ENCODE results near the gene BRF1.

Gene BRF1

GRCh38 chr14:105163040-105163742, 137.6 kb downstream of the BRF1 start:
- Histone ChIP-seq H2AK5ac (ENCODE audit: low read depth, low read length) (peak overlapping the region; percentile 100), H2AFZ (ENCODE audit: low read length) (peak overlapping the region; percentile 78), H4K91ac (ENCODE audit: low read depth, low read length, poor library complexity) (no peak overlapping the region), H2BK15ac (ENCODE audit: low read length) (peak overlapping the region; percentile 15), H2BK12ac (ENCODE audit: low read length) (peak overlapping the region; percentile 73), H4K8ac (ENCODE audit: low read depth, low read length) (peak overlapping the region; percentile 86), H3K14ac (ENCODE audit: low read length) (peak overlapping the region; percentile 100), H3K18ac (ENCODE audit: low read length) (peak overlapping the region; percentile 80), H3K4ac (ENCODE audit: low read length) (no peak overlapping the region), H3K27me3 (ENCODE audit: control insufficient read depth in 3 of 3, insufficient read depth in 3 of 3, low read depth in 1 of 3, low read length in 3 of 3) (peaks cover 7 to 42% (median 16%) of the 10 kb centered on the region in 3 experiments), H3K23ac (ENCODE audit: low read depth, low read length, poor library complexity) (peak overlapping the region; percentile 95), H2BK120ac (ENCODE audit: low read depth, low read length) (peak overlapping the region; percentile 100), H3K9me3 (replicated peaks in 1 of 2; ENCODE audit: control insufficient read depth in 2 of 2, insufficient read depth in 1 of 2, low read depth in 1 of 2, low read length in 2 of 2) (no peaks in the 10 kb centered on the region), H3K27ac (replicated peaks; ENCODE audit: low read length) (no peak overlapping the region), H3K9ac (ENCODE audit: low read depth, low read length, poor library complexity) (peak overlapping the region; percentile 50), H3K4me3 (ENCODE audit: low read length in 2 of 2) (no peak overlapping the region), H3K4me2 (ENCODE audit: insufficient read depth, low read length, poor library complexity, severe bottlenecking) (no peak overlapping the region), H3K4me1 (ENCODE audit: control insufficient read depth in 2 of 2, insufficient read depth in 1 of 2, low read depth in 1 of 2, low read length in 2 of 2) (peaks cover 10 to 23% of the 10 kb centered on the region in 2 donors), H3K36me3 (replicated peaks in 1 of 2; ENCODE audit: control insufficient read depth in 2 of 2, insufficient read depth in 2 of 2, low read length in 2 of 2) (no peaks in the 10 kb centered on the region), H2BK5ac (ENCODE audit: low read length) (peak overlapping the region; percentile 5), H3K79me1 (ENCODE audit: low read depth, low read length) (peaks cover 12% of the 10 kb centered on the region)
- DNase-seq (ENCODE audit: low spot score) = no peak
- no CpG with 5 or more reads among the region's 18 CpGs for WGBS, 2 donors (ENCODE audit: extremely low coverage in 2 of 2, insufficient read length in 2 of 2, insufficient replicate concordance in 1 of 2)

GRCh38 chr14:105162669-105162979, 138.2 kb downstream of the BRF1 start:
- peak overlapping the region; percentile 96 for H3K18ac ChIP-seq (ENCODE audit: low read length)

GRCh38 chr14:105161964-105162668, 138.7 kb downstream of the BRF1 start:
- H2BK120ac ChIP-seq (ENCODE audit: low read depth, low read length) = peak overlapping the region; percentile 100

More at GRCh38 chr14:105162669-105162979, 138.2 kb downstream of the BRF1 start:
- Histone ChIP-seq H2BK120ac (ENCODE audit: low read depth, low read length) (peak overlapping the region; percentile 100), H3K4me2 (ENCODE audit: insufficient read depth, low read length, poor library complexity, severe bottlenecking) (no peak overlapping the region), H3K9me3 (replicated peaks in 1 of 2; ENCODE audit: control insufficient read depth in 2 of 2, insufficient read depth in 1 of 2, low read depth in 1 of 2, low read length in 2 of 2) (no peaks in the 10 kb centered on the region), H4K91ac (ENCODE audit: low read depth, low read length, poor library complexity) (peak overlapping the region; percentile 19), H3K27ac (replicated peaks; ENCODE audit: low read length) (no peak overlapping the region), H3K14ac (ENCODE audit: low read length) (peak overlapping the region; percentile 100), H3K23ac (ENCODE audit: low read depth, low read length, poor library complexity) (peak overlapping the region; percentile 95), H3K27me3 (ENCODE audit: control insufficient read depth in 3 of 3, insufficient read depth in 3 of 3, low read depth in 1 of 3, low read length in 3 of 3) (peaks cover 4 to 41% (median 12%) of the 10 kb centered on the region in 3 experiments), H3K9ac (ENCODE audit: low read depth, low read length, poor library complexity) (peak overlapping the region; percentile 50), H3K4me3 (ENCODE audit: low read length in 2 of 2) (no peak overlapping the region), H2BK5ac (ENCODE audit: low read length) (peak overlapping the region; percentile 94), H3K36me3 (replicated peaks in 1 of 2; ENCODE audit: control insufficient read depth in 2 of 2, insufficient read depth in 2 of 2, low read length in 2 of 2) (no peaks in the 10 kb centered on the region), H2AK5ac (ENCODE audit: low read depth, low read length) (peak overlapping the region; percentile 100), H4K8ac (ENCODE audit: low read depth, low read length) (no peak overlapping the region), H2BK15ac (ENCODE audit: low read length) (peak overlapping the region; percentile 100), H2BK12ac (ENCODE audit: low read length) (peak overlapping the region; percentile 100), H3K4ac (ENCODE audit: low read length) (peak overlapping the region; percentile 89), H3K79me1 (ENCODE audit: low read depth, low read length) (peaks cover 10% of the 10 kb centered on the region), H2AFZ (ENCODE audit: low read length) (peak overlapping the region; percentile 78), H3K4me1 (ENCODE audit: control insufficient read depth in 2 of 2, insufficient read depth in 1 of 2, low read depth in 1 of 2, low read length in 2 of 2) (peaks cover 10 to 21% of the 10 kb centered on the region in 2 donors)
- DNase-seq (ENCODE audit: low spot score) = no peak
- WGBS, 2 donors (ENCODE audit: extremely low coverage in 2 of 2, insufficient read length in 2 of 2, insufficient replicate concordance in 1 of 2) = no CpG with 5 or more reads among the region's 2 CpGs

GRCh38 chr14:105161309-105161708, 139.5 kb downstream of the BRF1 start:
- Histone ChIP-seq H3K27ac (replicated peaks; ENCODE audit: low read length) (no peak overlapping the region), H2AFZ (ENCODE audit: low read length) (no peak overlapping the region), H3K4me2 (ENCODE audit: insufficient read depth, low read length, poor library complexity, severe bottlenecking) (no peak overlapping the region), H3K18ac (ENCODE audit: low read length) (no peak overlapping the region), H3K9me3 (replicated peaks in 1 of 2; ENCODE audit: control insufficient read depth in 2 of 2, insufficient read depth in 1 of 2, low read depth in 1 of 2, low read length in 2 of 2) (peaks cover 0 to 1% of the 10 kb centered on the region in 2 donors), H2AK5ac (ENCODE audit: low read depth, low read length) (no peak overlapping the region), H2BK5ac (ENCODE audit: low read length) (no peak overlapping the region), H3K36me3 (replicated peaks in 1 of 2; ENCODE audit: control insufficient read depth in 2 of 2, insufficient read depth in 2 of 2, low read length in 2 of 2) (no peaks in the 10 kb centered on the region), H3K4me1 (ENCODE audit: control insufficient read depth in 2 of 2, insufficient read depth in 1 of 2, low read depth in 1 of 2, low read length in 2 of 2) (peaks cover 10 to 14% of the 10 kb centered on the region in 2 donors), H2BK120ac (ENCODE audit: low read depth, low read length) (no peak overlapping the region), H2BK12ac (ENCODE audit: low read length) (no peak overlapping the region), H3K4me3 (ENCODE audit: low read length in 2 of 2) (no peak overlapping the region), H3K14ac (ENCODE audit: low read length) (no peak overlapping the region), H2BK15ac (ENCODE audit: low read length) (no peak overlapping the region), H3K4ac (ENCODE audit: low read length) (no peak overlapping the region), H4K8ac (ENCODE audit: low read depth, low read length) (no peak overlapping the region), H3K23ac (ENCODE audit: low read depth, low read length, poor library complexity) (no peak overlapping the region), H3K79me1 (ENCODE audit: low read depth, low read length) (peaks cover 10% of the 10 kb centered on the region), H3K27me3 (ENCODE audit: control insufficient read depth in 3 of 3, insufficient read depth in 3 of 3, low read depth in 1 of 3, low read length in 3 of 3) (peaks cover 0 to 38% (median 0%) of the 10 kb centered on the region in 3 experiments), H4K91ac (ENCODE audit: low read depth, low read length, poor library complexity) (no peak overlapping the region), H3K9ac (ENCODE audit: low read depth, low read length, poor library complexity) (no peak overlapping the region)
- no CpG with 5 or more reads among the region's 15 CpGs for WGBS, 2 donors (ENCODE audit: extremely low coverage in 2 of 2, insufficient read length in 2 of 2, insufficient replicate concordance in 1 of 2)
- no peak for DNase-seq (ENCODE audit: low spot score)

More at GRCh38 chr14:105161964-105162668, 138.7 kb downstream of the BRF1 start:
- peak overlapping the region; percentile 100 for H2BK12ac ChIP-seq (ENCODE audit: low read length)
- H3K4me3 ChIP-seq (ENCODE audit: low read length in 2 of 2) = no peak overlapping the region
- H3K4ac ChIP-seq (ENCODE audit: low read length) = peak overlapping the region; percentile 89
- H3K14ac ChIP-seq (ENCODE audit: low read length) = peak overlapping the region; percentile 100
- peak overlapping the region; percentile 100 for H2BK15ac ChIP-seq (ENCODE audit: low read length)
- H2AK5ac ChIP-seq (ENCODE audit: low read depth, low read length) = peak overlapping the region; percentile 100
- peaks cover 10% of the 10 kb centered on the region for H3K79me1 ChIP-seq (ENCODE audit: low read depth, low read length)
- peak overlapping the region; percentile 96 for H3K18ac ChIP-seq (ENCODE audit: low read length)
- no CpG with 5 or more reads among the region's 10 CpGs for WGBS, 2 donors (ENCODE audit: extremely low coverage in 2 of 2, insufficient read length in 2 of 2, insufficient replicate concordance in 1 of 2)
- H3K9ac ChIP-seq (ENCODE audit: low read depth, low read length, poor library complexity) = peak overlapping the region; percentile 50
- H3K27me3 ChIP-seq (ENCODE audit: control insufficient read depth in 3 of 3, insufficient read depth in 3 of 3, low read depth in 1 of 3, low read length in 3 of 3) = peaks cover 1 to 42% (median 7%) of the 10 kb centered on the region in 3 experiments
- H3K4me1 ChIP-seq (ENCODE audit: control insufficient read depth in 2 of 2, insufficient read depth in 1 of 2, low read depth in 1 of 2, low read length in 2 of 2) = peaks cover 10 to 19% of the 10 kb centered on the region in 2 donors
- peak overlapping the region; percentile 94 for H2BK5ac ChIP-seq (ENCODE audit: low read length)
- no peak overlapping the region for H2AFZ ChIP-seq (ENCODE audit: low read length)
- no peak overlapping the region for H4K8ac ChIP-seq (ENCODE audit: low read depth, low read length)
- H4K91ac ChIP-seq (ENCODE audit: low read depth, low read length, poor library complexity) = peak overlapping the region; percentile 19
- peaks cover 0 to 1% of the 10 kb centered on the region in 2 donors for H3K9me3 ChIP-seq (replicated peaks in 1 of 2; ENCODE audit: control insufficient read depth in 2 of 2, insufficient read depth in 1 of 2, low read depth in 1 of 2, low read length in 2 of 2)
- H3K36me3 ChIP-seq (replicated peaks in 1 of 2; ENCODE audit: control insufficient read depth in 2 of 2, insufficient read depth in 2 of 2, low read length in 2 of 2) = no peaks in the 10 kb centered on the region
- no peak for DNase-seq (ENCODE audit: low spot score)
- no peak overlapping the region for H3K4me2 ChIP-seq (ENCODE audit: insufficient read depth, low read length, poor library complexity, severe bottlenecking)
- peak overlapping the region; percentile 95 for H3K23ac ChIP-seq (ENCODE audit: low read depth, low read length, poor library complexity)
- no peak overlapping the region for H3K27ac ChIP-seq (replicated peaks; ENCODE audit: low read length)

All from neuronal stem cell (in vitro differentiated cells).